COLO668 (cell line): ENCODE data around the gene HMHB1.

Experiments
- DNase-seq: peaks from one replicate; lab custom pipeline; 2025; ENCODE audit not compliant: unreplicated experiment; lab: John Stamatoyannopoulos, UW

The HMHB1 gene

GRCh38 chr5:143865426-143866025 lies 53.6 kb downstream of the HMHB1 start:
- no peak for DNase-seq
